ENCODE measurements around the gene APBB2.
"Not testable (repeated sequence)": the region's sequence is repeated elsewhere in the genome, so short reads cannot be mapped to it uniquely, and the experiment has no call there.

Gene APBB2

DNA sequence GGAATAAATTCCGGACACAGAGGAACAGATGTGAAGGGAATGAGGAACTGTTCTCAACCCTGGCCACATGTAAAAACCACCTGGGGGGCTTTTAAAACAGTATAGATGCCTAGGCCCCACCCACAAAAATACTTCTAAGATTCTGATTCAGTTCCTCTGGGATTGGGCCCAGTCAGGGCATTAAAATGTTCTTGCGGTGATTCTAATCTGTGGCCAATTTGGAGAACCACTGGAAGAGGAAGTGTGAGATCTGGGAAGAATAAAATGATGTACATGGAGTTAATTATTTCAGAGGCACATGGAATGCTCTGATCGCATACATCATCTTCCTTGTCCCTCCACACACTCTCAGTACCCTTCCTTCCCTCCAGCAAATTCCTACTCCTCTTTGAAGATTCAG is 192.2 kb downstream of the APBB2 start:
- no peak for DNase-seq (ENCODE audit: low read depth in 3 of 3)

DNA sequence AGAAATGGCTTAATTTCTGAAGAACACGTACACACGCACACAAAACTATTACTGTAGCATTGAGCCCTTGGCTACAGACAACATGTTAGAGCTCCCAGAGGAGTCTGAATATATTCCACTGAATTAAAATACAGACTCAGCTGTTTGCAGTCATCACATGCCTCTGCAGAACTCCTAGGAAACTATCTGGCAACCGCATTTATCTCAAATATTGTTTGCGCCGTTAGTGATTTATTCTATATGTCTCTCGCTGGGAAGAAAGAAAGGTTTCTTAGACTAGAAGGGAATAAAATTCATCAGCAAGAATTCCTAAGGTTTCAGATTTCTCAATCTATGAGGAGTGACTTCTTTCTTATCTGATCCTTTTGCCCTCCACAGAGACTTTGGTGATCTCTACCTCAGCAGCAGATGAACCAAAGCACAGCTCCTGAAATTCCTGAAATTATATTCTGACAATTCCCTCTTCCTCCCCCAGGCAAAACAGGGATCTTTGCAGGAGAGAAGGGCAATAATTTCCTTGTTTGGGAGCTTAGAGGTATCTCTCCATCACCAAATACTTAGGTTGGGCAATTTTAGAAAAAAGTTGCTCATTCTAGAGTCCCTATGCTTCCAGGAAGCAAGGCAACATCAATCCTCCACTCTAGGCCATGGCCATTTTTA is 199.2 kb downstream of the APBB2 start:
- DNase-seq (ENCODE audit: low read depth in 3 of 3) = no peak

DNA sequence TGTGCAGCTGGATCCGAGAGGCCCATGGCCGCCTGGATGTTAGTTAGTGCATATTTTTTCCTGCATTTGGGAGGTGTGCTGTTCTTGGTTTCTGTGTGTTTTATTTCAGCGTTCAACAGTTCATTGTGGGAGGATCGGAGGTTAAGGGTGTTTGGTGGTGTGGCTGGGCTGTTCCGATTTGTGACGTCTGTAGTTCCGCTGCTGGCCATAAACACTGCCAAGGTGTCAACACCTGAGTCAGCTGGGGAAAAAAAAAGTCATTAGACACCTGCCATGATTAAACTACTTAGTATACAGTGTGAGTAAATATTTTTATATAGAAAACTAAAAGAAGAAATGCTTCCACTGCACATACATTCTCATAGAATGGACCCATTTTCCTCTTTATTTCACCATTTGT is 200.2 kb downstream of the APBB2 start:
- DNase-seq (ENCODE audit: low read depth in 3 of 3) = no peak

DNA sequence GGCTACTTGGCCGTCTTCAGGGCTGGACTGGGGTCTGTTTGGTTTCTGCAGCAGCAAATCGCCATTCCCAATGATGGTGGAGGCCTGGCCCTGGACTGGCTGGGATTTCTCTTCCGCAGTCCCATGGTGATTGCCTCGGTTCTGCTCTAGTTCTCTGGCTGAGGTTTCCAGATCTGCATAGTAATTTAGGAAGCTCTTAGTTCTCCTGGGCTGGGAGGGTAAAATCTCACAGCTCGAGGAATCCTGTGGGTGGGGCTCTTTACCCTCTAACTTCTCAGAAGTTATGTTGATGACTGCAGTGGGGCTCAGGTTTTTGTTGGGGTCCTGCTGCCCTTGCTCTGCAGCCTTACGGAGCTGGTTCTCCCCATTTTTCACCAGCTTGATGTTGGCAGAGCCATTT is 200.6 kb downstream of the APBB2 start:
- no peak for DNase-seq (ENCODE audit: low read depth in 3 of 3)

DNA sequence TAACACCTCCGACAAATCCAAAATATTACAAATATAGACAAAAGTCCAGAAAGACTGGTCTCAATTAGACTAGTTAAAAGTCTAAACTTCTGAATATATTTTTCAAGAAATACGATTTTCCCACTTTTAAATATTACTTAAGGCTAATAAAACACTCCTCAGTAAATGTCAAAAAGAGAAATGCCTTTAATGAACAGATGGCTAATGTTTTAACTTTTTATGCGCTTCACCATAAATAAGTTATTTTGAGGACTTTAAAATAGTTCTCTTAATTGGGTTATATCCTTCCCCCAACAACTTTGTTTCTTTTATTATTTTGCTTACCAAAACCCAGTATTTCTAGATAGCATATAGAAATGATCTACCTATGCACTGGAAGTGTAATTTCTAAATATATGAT is 201.4 kb downstream of the APBB2 start:
- no peak for DNase-seq (ENCODE audit: low read depth in 3 of 3)

DNA sequence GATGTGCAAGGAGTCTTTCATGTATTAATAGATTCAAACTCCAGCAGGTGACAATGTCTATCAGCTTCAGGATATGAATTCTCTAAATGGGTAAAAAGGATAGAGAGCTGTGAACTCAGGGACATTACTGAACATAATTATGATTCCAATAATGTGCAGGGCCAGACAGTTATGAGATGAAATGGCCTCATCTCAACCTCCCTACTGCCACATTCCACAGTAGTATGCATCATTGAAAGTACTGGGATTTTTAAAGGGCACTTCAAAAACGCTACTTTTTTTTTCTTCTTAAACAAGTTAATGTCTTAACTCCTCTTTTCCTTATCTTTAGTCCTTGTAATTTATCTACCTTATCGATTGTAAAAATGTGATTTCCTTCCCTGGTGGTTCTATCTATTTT is 202.0 kb downstream of the APBB2 start:
- DNase-seq (ENCODE audit: low read depth in 3 of 3) = no peak

DNA sequence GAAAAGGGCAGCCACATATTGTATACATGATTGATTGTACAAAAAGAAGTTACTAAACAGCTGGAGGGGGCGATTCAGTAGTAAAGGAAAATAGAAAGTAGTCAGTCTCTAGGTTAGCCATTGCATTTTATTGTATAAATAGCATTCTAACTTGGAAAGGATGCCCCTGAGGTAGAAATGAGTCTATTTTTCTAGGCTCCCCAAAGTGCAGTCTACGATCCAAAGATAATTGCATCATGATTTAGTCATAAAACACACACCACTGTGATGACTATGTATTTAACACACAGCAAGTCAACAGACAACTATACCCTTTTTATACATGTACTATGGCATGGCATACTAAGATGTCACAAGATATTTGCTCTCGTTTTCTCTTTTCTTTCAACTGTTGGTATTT is 204.9 kb downstream of the APBB2 start:
- DNase-seq (ENCODE audit: low read depth in 3 of 3) = no peak

DNA sequence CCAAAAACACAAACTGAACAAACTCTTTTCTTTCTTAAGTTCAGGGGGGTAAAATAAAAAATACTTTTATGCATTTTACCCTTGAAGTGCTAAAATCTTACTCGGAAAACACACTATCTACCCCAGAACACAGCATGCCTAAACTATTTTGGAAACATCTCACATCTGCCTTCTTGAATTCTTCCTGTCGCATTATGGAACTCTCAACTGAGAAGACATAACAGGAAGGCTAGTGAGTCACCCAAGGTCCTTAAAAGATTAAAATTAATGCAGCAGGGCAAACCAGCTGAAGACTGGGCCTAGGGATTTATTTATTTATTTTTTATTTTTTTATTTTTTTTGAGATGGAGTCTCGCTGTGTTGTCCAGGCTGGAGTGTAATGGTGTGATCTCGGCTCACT is 208.2 kb downstream of the APBB2 start:
- DNase-seq (ENCODE audit: low read depth in 3 of 3) = no peak

DNA sequence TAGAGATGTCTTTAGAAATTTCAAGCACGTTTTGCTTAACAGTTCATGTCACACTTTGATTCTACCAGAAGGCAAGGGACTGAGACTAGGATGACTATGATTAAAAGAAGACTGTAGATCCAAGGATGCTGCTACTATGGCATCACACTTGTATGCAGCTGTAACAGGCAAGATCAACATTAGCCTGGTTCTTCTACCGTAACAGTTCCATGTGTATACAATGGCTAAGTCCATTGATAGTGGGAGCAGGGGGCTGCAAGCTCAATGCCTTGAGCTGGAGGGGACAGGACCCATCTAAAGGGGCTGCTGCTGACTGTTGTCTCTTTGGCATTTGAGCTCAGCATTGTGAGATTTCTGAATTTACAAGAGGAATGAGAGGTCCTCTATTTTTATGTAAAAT is 212.0 kb downstream of the APBB2 start:
- no peak for DNase-seq (ENCODE audit: low read depth in 3 of 3)

DNA sequence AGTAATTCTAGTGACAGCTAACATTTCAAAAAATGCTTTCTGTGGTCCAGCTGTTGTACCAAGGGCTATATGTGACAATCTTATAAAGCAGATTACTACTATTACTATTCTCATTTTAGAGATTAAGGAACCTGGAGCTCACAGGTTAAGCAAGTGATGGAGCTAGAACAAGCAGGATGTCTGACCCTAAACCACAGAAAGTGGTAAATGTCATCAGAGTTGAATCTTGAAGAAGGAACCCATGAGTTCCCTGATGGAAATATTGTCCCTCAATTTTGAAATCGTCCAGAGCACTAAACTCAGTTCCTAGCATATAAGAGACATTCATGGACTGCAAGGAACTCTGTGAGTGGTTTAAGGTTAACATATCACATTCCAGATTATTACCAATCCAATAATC is 214.0 kb downstream of the APBB2 start:
- no peak for DNase-seq (ENCODE audit: low read depth in 3 of 3)

DNA sequence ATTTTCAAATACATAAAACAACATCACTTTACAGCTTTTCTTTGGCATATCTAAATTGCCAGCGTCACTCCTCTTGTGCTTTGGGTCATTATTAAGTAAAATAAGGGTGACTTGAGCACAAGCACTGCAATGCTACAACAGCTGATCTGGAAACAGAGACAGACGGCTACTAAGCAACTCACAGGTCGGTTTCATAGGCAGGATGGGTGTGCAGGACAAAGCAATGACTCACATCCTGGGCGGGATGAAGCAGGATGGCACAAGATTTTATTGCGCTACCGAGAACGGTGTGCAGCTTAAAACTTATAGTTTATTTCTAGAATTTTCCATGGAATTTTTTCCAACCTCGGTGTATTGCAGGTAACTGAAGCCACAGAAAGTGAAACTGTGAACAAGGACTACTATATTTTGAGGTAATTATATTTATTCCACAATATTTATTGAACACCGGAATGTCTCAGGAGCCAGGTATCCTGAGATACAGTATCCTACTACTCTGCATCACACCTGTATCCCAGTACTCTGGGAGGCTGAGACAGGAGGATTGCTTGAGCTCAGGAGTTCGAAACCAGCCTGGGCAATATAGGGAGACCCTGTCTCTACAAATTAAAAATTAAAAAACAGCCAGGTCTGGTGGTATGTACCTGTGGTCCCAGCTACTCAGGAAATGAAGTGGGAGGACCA is 215.5 kb downstream of the APBB2 start:
- no peak for DNase-seq (ENCODE audit: low read depth in 3 of 3)

DNA sequence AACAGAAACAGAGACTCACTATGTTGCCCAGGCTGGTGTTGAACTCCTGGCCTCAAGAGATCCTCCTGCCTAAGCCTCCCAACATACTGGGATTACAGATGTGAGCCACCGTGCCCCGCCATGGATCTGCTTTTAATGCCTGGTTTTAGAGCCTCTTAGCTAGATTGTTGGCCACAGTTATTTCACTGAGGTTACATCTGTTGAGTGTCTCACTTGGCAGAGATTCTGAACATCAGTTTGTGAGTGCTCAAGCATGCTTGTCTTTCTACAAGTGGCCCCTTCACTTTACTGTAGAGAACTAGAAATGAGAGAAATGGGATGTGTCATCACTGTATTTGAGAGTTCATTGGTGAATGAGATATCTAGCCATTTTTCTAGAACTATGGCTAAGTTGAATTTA is 218.5 kb downstream of the APBB2 start:
- DNase-seq (ENCODE audit: low read depth in 3 of 3) = no peak

DNA sequence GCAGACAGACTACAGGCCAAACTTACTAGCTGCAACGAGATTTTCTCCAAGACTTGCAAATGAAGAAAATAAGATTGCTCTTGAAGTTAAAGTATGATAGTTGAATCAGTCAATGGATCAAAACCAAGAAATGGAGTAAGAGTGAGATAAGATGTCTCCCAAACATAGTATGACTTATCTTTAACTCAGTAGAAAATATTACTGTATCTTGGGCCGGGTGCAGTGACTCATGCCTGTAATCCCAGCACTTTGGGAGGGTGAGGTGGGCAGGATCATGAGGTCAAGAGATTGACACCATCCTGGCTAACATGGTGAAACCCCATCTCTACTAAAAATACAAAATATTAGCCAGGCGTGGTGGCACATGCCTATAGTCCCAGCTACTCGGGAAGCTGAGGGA is 220.0 kb downstream of the APBB2 start:
- not testable (repeated sequence) for DNase-seq (ENCODE audit: low read depth in 3 of 3)

DNA sequence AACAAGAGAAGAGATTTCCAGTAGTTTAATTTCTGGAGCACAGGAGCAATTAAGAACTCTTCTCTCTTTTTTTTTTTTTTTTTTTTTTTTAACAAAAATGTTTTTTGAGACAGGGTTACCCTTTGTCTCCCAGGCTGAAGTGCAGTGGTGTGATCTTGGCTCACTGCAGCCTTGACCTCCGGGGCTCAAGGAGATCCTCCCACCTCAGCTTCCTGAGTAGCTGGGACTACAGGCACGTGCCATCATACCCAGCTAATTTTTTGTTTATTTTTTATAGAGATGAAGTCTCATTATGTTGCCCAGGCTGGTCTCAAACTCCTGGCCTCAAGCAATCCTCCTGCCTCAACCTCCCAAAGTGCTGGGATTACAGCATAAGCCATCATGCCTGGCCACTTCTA is 221.0 kb downstream of the APBB2 start:
- DNase-seq (ENCODE audit: low read depth in 3 of 3) = not testable (repeated sequence)

DNA sequence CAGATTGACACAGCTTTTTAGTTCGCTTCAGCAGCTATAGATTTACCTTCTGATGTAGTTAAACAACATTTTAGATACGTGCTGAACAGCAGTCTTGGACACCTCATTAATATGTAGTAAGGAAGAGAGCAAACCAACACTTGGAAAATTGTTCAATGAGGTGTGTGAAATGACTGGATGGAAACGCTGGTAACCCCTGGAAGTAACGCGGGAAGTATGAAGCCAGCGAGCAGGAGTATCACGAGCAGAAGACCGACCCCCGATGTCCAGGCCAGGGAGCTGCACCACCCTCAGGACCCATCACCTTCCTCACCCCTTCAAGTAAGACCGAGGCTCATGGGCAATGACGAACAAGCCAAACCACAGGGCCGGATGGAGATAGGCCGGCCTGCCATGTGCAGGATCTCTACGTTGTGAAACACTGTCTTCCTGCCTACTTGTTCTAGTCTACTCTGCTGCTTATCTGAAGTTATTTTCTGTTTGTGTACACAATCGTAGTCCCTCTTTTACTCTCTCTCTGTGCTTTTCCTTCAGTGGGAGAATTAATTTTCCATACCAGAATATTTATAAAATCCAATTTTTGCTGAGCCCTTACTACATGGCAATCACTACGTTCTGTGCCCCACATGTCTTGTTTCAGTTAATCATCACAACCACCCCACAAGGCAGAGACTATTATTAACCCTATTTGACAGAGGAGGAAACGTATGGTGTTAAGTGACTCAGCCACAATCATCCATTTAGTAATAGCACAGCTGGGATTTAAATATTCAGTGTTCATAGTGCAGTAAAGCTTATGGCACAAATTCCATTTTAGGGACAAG is 221.7 kb downstream of the APBB2 start:
- DNase-seq (ENCODE audit: low read depth in 3 of 3) = no peak

DNA sequence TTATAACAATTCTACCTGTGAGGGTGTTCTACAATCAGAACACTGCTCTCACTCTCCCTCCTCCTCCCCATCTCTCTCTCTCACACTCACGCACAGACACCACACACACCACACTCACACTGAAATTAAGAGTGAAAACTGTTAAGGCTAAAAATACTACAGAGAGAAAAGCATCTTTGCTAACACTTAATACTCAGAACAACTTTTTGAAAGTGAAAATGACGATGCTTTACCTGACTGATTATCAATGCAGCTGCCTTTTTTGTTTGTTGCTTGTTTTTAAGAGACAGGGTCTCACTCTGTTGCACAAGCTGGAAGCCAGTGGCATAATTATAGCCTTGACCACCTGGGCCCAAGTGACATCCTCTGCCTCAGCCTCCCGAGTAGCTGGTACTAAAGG is 222.4 kb downstream of the APBB2 start:
- no peak for DNase-seq (ENCODE audit: low read depth in 3 of 3)

DNA sequence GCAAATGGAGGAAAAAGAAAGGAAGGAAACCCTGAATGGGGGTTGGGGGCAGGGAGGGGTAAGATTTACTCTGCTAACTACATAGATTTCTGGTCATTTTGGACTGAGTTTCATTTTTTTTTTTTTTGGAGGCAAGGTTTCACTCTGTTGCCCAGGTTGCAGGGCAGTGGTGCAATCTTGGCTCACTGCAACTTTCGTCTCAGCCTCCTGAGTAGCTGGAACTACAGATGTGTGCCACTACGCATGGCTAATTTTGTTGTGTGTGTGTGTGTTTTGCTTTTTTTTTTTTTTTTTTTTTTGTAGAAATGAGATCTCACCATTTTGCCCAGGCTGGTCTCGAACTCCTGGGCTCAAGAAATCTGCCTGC is 223.5 kb downstream of the APBB2 start:
- DNase-seq (ENCODE audit: low read depth in 3 of 3) = no peak

DNA sequence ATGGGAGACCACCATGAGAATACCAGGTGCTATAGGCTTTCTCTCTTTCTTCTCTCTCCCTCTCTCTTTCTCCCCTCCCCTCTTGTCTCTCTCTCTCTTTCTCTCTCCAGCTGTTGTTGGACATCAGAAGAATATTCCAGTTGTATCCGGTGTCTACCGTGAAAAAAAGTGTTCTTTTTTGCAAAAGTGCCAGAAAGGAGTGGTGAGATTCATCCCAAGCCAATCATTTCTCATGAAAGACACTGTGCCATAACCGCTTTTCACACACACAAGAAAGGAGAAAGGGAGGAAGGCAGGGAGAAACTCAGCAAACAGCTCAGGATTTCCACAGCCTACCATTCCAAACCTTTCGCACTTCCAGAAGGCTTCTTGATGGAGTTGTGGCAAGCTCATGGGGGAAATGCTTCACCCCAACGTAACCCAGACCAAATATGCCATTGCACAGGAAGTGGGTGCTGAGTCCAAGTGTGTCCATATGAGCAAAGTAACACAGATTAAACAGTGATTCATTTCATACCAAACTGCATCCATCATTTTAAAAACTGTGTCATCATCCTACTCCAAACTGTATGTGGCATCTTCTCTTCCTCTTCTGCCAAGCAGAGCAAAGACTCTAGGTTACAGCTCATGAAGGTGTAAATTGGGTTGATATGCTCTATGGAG is 224.0 kb downstream of the APBB2 start:
- no peak for DNase-seq (ENCODE audit: low read depth in 3 of 3)

DNA sequence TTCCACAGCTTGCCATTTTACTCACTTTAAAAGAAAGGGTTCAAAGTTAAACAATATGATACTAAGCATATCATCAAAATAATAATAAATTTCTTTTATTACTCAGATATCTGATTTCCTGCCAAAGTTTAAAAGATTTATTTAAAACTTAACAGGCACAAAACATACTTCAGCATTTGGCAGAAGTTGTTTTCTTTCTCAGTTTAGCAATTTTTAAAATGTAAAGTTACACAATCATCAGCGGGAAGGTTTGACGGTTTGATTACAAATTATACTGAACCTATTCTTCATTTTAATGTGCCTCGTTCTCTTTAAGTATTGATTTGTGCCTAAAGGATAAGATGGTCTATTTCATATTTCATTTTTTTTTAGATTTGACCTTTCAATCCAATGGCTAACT is 227.2 kb downstream of the APBB2 start:
- no peak for DNase-seq (ENCODE audit: low read depth in 3 of 3)

DNA sequence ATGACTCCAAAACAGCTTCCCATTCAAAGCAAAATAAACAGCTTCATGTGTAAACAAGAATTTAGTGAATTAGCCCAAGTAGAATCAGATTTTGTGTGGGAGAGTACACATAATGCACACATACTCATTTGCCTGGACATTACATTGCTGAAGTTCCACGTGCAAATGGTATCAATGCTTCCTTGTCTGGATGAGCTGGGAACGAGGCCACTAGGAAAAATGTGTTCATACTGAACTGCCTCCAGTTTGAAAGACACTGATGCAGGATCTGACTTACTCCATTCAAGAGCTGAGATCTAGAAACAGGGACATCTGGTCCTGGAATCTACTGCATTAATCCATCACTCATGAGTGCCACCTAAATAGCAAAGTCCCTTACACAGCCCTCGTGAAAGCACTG is 228.0 kb downstream of the APBB2 start:
- DNase-seq (ENCODE audit: low read depth in 3 of 3) = no peak

DNA sequence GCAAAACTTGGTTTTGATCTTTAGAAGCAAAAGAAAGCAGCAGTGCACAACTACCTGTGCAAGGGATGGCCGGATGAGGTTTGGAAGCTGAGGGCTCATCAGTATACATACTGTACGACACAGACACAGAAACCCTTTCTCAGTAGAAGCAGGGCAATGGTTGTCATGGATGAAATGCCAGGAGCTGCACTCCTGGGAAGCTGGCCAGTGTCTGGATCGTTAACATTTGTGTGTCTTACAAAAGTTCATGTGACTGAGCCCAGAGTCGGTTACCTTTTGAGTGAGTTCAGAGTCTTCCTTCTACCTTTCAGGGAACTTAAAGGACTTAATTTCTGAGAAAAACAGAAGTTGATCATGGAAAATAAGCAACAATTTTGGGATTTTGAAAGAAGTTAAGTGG is 230.3 kb downstream of the APBB2 start:
- DNase-seq (ENCODE audit: low read depth in 3 of 3) = no peak

DNA sequence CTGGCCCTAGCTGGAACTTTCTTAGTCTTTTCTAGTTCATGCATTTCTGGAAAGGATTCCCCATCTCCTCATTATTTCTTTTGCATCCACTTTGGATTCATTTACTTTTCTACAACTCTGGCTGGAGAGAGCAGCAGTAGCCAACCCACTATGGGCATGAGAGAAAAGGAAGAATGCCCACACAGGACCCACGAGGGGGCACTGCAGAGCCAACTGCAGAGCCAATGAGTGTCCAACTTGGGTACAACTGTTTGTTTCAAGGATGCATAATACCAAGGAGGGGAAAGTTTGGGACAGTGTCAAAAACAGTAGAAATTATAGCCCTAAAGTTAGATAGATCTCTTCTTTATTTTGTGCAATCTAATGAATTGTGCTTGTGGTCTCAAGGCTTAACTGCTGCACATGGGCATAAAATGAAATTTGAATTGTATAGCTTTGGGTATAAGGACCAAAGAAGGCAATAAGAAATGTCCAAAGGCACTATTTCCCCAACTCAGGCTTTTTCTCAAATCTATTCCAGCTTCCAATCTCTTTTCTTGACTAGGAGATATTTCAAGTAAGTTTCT is 233.9 kb downstream of the APBB2 start:
- DNase-seq (ENCODE audit: low read depth in 3 of 3) = no peak
